Measurements from ENCODE around the gene CD96.
"Not testable (repeated sequence)": the region's sequence is repeated elsewhere in the genome, so short reads cannot be mapped to it uniquely, and the experiment has no call there.

CD96 gene

GRCh38 chr3:111595232-111595631 is 53.2 kb downstream of the CD96 start, which contains the start of gene ZBED2:
TSS of gene ZBED2 (minus strand) at chr3:111595346. CDS start at chr3:111594201, 1,145 bp downstream.
- DNase-seq, result no peak

GRCh38 chr3:111596328-111596727 is 54.3 kb downstream of the CD96 start:
- no peak for DNase-seq

- DNase-seq, result no peak
Measured at GRCh38 chr3:111598139-111598538, 56.1 kb downstream of the CD96 start.

GRCh38 chr3:111598552-111598951 is 56.6 kb downstream of the CD96 start:
- DNase-seq, result no peak

GRCh38 chr3:111601810-111602209 is 59.8 kb downstream of the CD96 start:
- no peak for DNase-seq

- DNase-seq, result no peak
Measured at GRCh38 chr3:111603679-111604078, 61.7 kb downstream of the CD96 start.

GRCh38 chr3:111604119-111604518 is 62.1 kb downstream of the CD96 start:
- no peak for DNase-seq

- no peak for DNase-seq
Measured at GRCh38 chr3:111605018-111605417, 63.0 kb downstream of the CD96 start.

- DNase-seq, result no peak
Measured at GRCh38 chr3:111605493-111605892, 63.5 kb downstream of the CD96 start.

GRCh38 chr3:111607240-111607920 is 65.4 kb downstream of the CD96 start:
- no peak for DNase-seq

GRCh38 chr3:111608383-111608782 is 66.4 kb downstream of the CD96 start:
- DNase-seq, result peak; percentile 41

- DNase-seq, result no peak
Measured at GRCh38 chr3:111609700-111610099, 67.7 kb downstream of the CD96 start.

- DNase-seq, result peak; percentile 79
Measured at GRCh38 chr3:111610189-111610588, 68.2 kb downstream of the CD96 start.

- no peak for DNase-seq
Measured at GRCh38 chr3:111610612-111611054, 68.6 kb downstream of the CD96 start.

- DNase-seq, result no peak
Measured at GRCh38 chr3:111613294-111613693, 71.3 kb downstream of the CD96 start.

GRCh38 chr3:111615880-111616279 is 73.9 kb downstream of the CD96 start:
- no peak for DNase-seq

- peak; percentile 67 for DNase-seq
Measured at GRCh38 chr3:111616417-111617105, 74.6 kb downstream of the CD96 start.

- DNase-seq, result no peak
Measured at GRCh38 chr3:111617406-111617805, 75.4 kb downstream of the CD96 start.

- no peak for DNase-seq
Measured at GRCh38 chr3:111617912-111618601, 76.1 kb downstream of the CD96 start.

- no peak for DNase-seq
Measured at GRCh38 chr3:111618945-111619344, 76.9 kb downstream of the CD96 start.

GRCh38 chr3:111619833-111620232 is 77.8 kb downstream of the CD96 start:
- DNase-seq, result no peak

- peak; percentile 36 for DNase-seq
Measured at GRCh38 chr3:111621535-111621934, 79.5 kb downstream of the CD96 start.

GRCh38 chr3:111627092-111627491 is 85.1 kb downstream of the CD96 start:
- DNase-seq, result no peak

GRCh38 chr3:111629018-111629417 is 87.0 kb downstream of the CD96 start:
- DNase-seq, result not testable (repeated sequence)

Data from CD4-positive, alpha-beta T cell treated with Interleukin-12 subunit alpha and Interleukin-12 subunit beta, for 1 hour (primary cell).